ENCODE data around the gene ARL13B. TPM values are rescaled to one million over a fixed set of nuclear protein-coding genes. Genes with fewer than 3 reads are reported as not detected.
"Not testable (repeated sequence)": the region's sequence is repeated elsewhere in the genome, so short reads cannot be mapped to it uniquely, and the experiment has no call there.

ARL13B gene
- total RNA-seq, 1 donor from 2014 or later = 9.6 TPM

- intact Hi-C loops (cut with micrococcal nuclease) = no loop called here
Observed at GRCh38 chr3:93994056-93994455, 14.1 kb downstream of the ARL13B start.

DNA sequence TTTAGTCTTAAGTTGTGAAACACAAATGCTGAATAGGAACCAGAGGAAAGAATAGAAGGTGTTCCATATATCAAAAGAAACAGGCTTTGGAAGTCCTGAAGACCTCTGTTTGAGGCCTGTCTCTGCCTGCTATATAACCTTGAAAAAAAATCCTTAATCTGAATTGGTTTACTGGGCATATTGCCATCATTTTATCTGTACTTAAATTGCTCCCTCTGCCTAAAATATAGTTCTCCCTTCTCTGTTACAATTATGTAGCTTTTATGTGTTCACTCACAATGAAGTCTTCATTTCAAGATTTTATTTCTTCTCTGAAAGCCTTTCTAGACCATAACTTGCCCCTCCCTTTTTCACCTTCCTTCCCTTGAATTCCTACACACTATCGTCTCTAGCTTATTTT lies 21.2 kb downstream of the ARL13B start:
- intact Hi-C loops (cut with micrococcal nuclease) = loop anchor here (5.0 kb wide), 1 partner anchor 231 kb away; no protein-coding TSS in a partner anchor

- intact Hi-C loops (cut with micrococcal nuclease) = loop anchor here (5.0 kb wide), 1 partner anchor 230 kb away; no protein-coding TSS in a partner anchor
Observed at GRCh38 chr3:94001827-94002495, 22.0 kb downstream of the ARL13B start.

GRCh38 chr3:94004301-94004910 lies 24.5 kb downstream of the ARL13B start:
- intact Hi-C loops (cut with micrococcal nuclease) = loop anchor here (1.0 to 5.0 kb wide), 8 partner anchors 24 to 280 kb away; partner anchors contain the start of genes ARL13B, NSUN3 and PROS1

- intact Hi-C loops (cut with micrococcal nuclease) = no loop called here
Observed at GRCh38 chr3:94008253-94008652, 28.3 kb downstream of the ARL13B start.

DNA sequence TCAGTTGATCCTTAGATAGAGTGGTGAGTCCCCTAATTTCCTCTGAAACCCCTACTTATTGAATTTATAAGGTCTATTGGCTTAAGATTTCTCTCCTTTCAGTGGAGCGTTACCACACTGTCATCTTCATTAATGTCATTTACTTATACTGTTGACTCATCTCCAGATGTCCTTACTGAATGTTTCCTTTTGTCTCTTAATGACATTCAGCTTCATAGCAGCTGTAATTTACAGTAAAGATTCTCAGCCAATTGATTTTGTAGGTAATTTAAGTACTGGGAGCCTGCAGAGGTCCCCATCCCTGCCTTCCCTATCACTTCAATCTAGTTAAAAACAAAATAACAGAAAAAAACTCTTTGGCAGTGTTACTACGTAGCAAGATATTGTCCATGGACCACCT lies 29.7 kb downstream of the ARL13B start:
- intact Hi-C loops (cut with micrococcal nuclease) = loop anchor here (2.0 kb wide), 1 partner anchor 33 kb away; no protein-coding TSS in a partner anchor

DNA sequence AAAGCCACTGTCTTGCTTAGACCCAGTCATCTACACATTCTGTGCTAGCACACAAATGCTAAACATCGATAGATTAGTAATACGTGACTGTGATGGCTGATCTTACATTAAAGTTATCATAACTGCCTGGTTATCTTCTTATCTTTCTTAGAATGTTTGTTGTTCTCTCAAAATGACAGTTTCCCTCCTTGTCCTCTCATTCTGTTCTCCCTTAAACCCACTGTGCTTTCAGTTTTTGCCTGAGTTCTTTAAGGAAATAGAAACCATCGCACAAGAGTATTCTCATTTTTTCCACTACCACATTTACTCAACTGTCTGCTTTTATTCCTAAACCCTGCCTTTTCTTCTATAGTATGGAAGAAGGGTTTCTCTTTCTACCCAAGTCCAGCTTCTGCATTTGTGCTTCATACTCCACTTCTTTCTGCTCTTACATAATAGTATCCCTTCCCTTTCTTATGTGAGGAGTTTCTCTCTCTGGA lies 31.3 kb downstream of the ARL13B start:
- intact Hi-C loops (cut with micrococcal nuclease) = loop anchor here (1.0 to 2.0 kb wide), 2 partner anchors 32 to 51 kb away; partner anchors contain the start of gene DHFR2

DNA sequence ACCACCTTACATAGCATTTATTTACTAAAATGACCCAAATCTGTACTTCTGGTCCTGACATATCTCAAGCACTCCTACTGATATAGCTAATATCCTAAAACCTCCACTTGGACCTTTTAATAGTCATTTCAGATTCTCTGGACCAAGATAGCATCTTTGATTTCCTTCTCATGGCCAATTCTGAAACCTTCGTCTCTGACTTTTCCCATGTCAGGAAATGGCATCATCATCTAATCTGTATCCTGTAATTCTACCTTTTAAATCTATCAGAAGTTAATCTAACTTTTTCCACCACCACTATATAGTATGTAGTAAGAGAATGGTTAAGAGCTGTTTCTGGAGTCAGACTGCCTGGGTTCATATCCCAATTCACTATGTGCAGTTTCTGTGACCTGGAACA lies 32.2 kb downstream of the ARL13B start:
- intact Hi-C loops (cut with micrococcal nuclease) = no loop called here

DNA sequence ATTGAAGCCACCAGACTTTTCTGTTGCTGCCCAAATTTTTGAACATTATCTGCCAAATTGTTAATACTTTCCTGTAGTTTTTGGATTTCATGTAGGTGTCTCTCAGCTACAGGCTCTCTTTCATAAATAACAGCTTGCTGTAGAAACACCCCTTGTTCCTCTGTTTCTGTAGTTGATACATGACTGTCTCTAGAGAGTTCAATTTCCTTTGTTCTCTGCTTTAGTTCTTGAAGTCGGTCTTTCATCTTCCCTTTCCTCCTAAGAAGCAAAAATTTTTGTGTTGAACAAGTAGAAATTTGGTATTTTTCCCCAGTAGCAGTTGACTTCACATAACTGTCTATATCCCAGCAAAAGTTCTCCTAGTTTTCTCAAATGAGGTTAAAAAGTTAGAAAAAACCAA lies 35.1 kb downstream of the ARL13B start:
- intact Hi-C loops (cut with micrococcal nuclease) = no loop called here

GRCh38 chr3:94019659-94020058 lies 39.7 kb downstream of the ARL13B start:
- intact Hi-C loops (cut with micrococcal nuclease) = no loop called here

DNA sequence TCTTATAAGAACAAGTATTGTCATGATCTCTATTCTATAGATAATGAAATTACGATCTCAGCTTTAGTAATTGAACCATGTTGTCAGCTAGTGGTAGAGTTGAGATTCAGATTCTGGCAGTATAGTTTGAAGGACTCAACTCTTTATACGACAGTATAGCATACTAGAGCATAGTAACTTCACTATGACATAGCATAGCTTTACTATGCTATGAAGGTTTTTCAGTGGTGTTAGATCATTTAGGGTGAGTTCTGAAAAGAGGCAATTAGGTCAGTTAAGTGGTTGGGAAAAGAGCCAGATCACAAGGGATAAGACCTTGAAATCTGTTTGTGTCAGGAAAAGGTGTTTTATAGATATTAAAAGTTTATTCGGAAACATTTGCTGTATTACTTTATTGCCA lies 40.3 kb downstream of the ARL13B start:
- intact Hi-C loops (cut with micrococcal nuclease) = no loop called here

- intact Hi-C loops (cut with micrococcal nuclease) = no loop called here
Observed at GRCh38 chr3:94024385-94024784, 44.4 kb downstream of the ARL13B start.

- intact Hi-C loops (cut with micrococcal nuclease) = no loop called here
Observed at GRCh38 chr3:94026623-94027022, 46.7 kb downstream of the ARL13B start.

GRCh38 chr3:94028093-94028837 lies 48.3 kb downstream of the ARL13B start, which contains the start of gene STX19:
Gene STX19, minus strand, starts transcription at chr3:94028597. Its CDS starts 13,328 bp downstream, at chr3:94015269.
- intact Hi-C loops (cut with micrococcal nuclease) = no loop called here

DNA sequence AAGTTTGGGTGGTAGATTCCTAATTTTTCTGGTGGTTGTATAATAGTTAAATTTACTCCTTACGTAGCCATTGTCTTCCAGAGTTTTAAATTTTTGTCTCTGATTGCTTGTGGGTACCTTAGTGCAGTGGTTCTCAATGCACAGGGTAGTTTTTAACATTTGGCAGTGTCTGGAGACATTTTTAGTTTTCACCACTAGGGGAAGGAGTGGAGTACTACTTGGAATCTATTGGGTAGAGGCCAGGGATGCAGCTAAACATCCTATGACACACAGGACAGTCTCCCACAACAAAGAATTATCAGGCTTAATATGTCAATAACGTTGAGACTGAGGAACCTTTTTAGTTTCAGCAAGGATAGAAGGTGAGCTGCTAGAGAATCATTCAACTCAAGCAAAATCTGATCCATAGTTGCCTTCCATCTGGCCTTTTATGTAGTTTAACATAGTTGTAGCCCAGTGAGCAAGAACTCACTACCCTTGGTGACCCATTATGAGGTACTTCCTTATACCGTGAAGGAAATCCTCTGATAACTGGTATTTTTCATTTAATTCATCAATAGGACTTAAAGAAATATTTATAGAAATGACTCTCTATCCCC lies 57.1 kb downstream of the ARL13B start:
- intact Hi-C loops (cut with micrococcal nuclease) = loop anchor here (2.0 kb wide), 1 partner anchor 26 kb away; the partner anchor contains the start of genes DHFR2 and NSUN3

DNA sequence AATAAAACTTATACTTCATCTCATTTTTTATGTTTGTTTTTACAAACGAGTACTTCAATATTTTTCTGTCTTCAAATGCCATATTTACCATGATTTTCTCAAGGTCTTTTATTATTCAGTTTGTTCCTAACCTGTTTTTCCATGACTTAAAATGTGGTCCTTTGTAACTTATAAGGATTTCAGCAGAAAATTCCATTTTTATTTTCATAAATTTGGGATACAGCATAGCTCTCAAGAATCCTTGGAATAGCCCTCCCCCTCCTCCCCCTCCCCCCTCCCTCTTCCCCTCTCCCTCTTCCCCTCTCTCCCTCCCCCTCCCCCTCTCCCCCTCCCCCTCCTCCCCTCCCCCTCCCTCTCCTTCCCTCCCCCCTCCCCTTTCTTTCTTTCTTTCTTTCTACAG lies 63.3 kb downstream of the ARL13B start:
- intact Hi-C loops (cut with micrococcal nuclease) = loop anchor here (2.0 kb wide), 1 partner anchor 32 kb away; no protein-coding TSS in a partner anchor

- intact Hi-C loops (cut with micrococcal nuclease) = not testable (repeated sequence)
Observed at GRCh38 chr3:94044100-94044936, 64.4 kb downstream of the ARL13B start.

DNA sequence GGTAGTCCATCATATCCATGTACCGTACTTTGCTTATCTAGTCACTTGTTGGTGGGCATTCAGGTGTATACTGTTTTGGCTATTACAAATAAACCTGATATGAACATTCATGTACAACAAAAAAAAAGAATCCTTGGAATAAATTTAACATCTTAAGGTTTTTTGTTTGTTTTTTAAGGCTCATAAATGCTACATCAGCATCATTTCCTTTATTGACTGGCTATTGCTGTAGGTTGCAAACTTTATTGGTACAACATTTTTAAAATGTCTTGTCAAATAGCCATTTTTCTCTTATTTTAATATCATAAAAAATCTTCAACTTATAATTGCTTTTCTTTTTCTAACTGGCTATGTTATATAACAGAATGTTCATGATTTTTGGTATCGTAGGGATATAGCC lies 66.6 kb downstream of the ARL13B start:
- intact Hi-C loops (cut with micrococcal nuclease) = no loop called here

DNA sequence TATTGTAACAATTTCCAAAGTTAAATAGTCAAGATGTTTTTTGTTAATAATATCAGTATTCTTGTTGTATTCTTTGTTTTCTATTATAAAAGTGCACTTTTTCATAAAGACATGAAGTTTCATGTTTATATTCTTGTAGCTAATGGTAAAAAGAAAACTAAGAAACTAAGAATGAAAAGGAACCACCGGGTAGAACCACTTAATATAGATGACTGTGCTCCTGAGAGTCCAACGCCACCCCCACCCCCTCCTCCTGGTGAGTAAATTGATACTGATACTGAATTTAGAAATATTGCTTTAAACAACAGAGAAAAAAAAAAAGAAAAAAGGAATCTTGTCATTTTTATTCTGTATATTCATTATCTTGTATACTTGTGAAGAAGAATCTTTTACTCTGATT lies 69.3 kb downstream of the ARL13B start:
- intact Hi-C loops (cut with micrococcal nuclease) = no loop called here

DNA sequence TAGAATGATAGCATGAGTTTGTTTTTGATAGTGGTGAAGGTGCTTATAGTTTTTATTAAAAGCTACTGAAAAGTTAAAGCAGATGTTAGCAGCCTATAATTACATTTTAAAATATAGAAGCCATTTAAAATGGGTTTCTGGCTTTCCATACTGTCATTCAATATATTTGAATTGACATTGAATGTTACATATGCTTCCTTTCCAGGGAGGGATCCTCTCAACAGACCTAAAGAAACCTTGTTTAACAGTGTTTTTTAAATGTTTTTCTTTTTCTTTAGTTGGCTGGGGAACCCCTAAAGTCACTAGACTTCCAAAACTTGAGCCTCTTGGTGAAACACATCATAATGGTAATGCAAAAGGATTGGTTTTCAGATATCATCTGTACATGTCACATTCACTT lies 70.6 kb downstream of the ARL13B start:
- intact Hi-C loops (cut with micrococcal nuclease) = no loop called here
